Stimulated activated CD4-positive, alpha-beta T cell treated with anti-CD3 and anti-CD28 coated beads, TNF-alpha, amount 100 ng/mL, for 24 hours (primary cell): ENCODE measurements around the gene EDRF1.
"Not testable (repeated sequence)": the region's sequence is repeated elsewhere in the genome, so short reads cannot be mapped to it uniquely, and the experiment has no call there.

Source experiments
- DNase-seq, 3 experiments: peaks; one replicate each; pipeline ENCODE4 v3.0.0-alpha.2; 2020; ENCODE audit warnings: low read depth in 3 of 3

EDRF1 gene

DNA sequence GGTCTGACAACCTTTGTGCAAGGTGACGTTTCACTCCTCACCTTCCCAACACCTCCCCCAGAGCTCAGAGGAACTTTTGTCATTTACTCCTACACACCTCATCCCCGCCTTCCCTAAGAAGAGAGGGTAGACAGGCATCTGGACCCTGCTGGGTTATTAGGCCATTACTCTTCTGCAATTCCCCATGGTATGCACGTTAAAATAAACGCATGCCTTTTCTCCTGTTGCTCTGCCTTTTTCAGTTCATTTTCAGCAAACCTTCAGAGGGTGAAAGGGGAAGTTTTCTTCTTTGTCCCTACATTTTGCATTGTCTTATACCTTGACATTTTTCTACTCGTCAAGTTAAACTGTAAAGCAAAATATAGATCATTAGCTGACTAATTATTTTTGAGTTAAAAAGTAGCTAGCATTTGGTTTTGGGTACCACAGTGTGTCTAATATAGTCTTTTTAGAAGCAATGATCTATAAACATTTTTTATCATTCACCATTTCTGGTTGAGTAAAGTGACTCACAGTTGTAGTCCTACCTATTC lies 10.5 kb upstream of the EDRF1 start:
- no peak for DNase-seq

DNA sequence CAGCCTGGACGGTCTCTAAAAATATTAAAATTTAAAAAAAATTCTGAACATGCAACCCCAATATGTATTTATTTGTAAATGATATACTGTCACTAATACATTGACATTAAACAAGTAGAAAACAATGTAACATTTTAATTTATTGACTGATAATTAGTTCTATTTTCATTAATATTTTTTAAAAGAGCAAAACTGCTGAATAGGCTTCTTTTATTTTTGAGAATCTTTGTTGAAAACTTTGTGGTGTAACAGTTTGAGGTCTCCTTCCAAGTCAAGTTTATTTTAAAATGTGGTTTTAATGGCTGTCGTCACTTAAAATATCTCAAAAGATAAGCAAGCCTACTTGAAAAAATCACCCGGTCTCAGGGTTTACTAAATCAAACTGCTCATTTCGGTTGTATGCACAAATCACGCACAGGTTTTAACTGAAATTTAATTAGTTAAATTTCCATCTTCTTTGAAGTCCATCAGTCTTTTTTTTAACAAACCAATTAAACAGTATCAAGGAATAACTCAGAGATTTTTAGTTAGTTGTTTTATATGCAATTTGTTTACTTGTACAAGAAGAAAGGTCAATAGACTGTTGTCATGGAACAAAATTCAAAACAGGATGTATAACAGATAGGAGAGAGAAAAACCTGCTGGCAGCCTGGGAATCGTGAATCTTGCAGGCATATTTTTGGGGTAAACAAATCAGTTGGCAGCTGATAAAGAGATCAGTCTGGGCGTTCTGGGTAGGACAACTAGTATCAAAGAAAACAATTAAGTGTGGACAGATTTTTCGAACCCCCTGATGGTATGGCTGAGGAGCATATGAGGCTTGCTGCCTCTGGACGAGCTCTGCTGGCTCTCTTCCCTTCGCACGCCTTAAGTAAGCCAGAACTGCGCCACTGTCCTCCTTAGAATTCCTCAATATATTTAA lies 9.7 kb upstream of the EDRF1 start:
- DNase-seq, result no peak

DNA sequence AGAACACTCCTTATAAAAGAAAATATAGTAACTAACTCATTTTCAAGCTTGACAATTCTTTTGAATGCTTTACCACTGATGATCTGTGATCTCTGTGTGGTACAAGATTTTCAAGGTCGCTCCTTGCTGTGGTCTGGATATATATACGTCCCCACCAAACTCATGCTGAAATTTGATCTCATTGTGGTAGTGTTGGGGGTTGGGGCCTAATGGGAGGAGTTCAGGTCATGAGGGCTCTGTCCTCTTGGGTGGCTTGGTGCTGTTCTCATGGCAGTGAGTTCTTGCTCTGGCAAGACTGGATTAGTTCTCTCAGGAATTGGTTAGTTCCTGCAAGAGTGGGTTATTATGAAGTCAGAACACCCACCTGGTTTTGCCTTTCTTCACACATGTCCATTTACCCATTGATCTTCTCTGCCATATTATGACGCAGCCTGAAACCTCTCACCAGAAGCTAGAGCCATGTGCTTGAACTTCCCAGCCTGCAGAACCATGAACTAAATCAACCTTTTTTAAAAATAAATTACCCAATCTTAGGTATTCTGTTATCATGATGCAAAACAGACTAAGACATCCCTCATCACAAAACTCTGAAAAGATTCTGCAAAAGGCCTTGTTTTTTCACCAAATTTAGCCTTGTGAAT lies 8.3 kb upstream of the EDRF1 start:
- no peak for DNase-seq

DNA sequence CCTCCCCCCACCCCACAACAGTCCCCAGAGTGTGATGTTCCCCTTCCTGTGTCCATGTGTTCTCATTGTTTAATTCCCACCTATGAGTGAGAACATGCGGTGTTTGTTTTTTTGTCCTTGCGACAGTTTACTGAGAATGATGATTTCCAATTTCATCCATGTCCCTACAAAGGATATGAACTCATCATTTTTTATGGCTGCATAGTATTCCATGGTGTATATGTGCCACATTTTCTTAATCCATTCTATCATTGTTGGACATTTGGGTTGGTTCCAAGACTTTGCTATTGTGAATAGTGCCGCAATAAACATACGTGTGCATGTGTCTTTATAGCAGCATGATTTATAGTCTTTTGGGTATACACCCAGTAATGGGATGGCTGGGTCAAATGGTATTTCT lies 4.8 kb upstream of the EDRF1 start:
- not testable (repeated sequence) for DNase-seq

DNA sequence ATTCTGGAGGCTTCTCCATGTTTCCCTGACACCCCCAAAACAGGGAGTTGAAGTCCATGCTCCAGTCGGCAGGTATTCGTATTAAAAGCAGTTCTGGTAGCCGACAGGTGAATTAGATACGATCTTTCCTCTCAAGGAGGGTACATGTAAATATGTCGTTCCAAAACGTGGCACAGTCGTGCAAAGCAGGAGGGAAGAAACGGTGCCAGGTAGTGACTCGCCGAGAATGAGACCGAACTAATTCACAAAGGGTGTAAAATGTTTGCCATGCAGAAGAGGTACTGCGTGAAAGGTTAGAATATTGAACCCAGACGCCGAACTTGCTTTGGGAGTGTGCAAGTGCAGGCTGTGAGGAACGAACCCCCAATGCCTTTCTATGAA lies 483 bp downstream of the EDRF1 start:
- DNase-seq, result no peak

DNA sequence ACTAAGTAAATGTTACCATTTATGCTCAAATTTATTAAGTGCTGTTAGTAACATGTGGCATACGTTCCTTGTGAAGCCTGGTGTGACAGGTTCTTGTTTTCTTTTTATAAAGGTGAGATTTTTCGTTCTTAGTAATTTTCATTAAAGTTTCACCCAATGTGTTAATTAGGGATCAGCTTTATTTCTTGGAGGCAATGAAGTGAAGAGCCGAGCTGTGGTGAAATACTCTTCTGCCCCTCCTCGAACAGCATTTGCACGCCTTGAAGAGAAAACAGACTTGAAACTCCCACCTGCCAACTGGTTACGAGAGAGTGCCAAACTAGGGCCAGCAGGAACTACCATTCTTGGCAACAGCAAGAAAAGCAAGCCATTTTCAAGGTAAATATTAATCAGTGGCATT lies 1.5 kb downstream of the EDRF1 start:
- no peak for DNase-seq

DNA sequence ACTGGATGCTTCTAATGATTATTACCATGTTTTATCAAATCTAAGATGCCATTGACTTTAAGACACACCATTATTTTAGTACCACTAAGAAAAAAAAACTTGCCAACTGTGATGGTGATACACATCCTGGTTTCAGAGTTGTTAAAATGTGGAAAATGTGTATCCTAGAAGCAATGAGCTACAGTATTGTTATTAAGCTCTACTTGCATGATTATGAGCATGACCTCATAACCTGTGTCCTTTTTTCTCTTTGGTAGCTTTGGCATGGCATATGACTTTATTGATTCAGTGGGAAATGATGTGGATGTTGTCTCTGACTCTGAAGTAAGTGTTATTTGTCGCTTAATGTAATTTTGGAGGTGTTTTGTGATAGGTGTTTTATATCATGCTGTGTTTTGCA lies 3.3 kb downstream of the EDRF1 start:
- no peak for DNase-seq

DNA sequence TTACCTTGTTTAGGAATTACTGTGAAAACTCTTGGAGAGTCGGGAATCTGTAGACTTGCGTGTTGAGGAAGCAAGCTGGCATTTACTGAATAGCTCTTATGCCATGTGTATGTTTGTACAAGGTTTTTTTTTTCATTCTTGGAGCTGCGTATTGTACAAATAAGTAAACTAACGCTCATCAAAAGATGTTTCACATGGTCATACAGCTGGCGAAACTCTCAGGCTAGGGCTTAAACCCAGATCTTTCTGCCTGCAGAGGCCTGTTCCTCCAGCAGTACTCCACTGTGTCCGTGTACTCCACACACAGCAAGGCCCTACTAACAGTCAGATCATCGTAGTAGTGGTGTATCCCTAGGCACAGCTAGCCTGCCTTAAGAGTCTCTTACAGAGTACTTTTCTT lies 7.4 kb downstream of the EDRF1 start:
- DNase-seq, result no peak

DNA sequence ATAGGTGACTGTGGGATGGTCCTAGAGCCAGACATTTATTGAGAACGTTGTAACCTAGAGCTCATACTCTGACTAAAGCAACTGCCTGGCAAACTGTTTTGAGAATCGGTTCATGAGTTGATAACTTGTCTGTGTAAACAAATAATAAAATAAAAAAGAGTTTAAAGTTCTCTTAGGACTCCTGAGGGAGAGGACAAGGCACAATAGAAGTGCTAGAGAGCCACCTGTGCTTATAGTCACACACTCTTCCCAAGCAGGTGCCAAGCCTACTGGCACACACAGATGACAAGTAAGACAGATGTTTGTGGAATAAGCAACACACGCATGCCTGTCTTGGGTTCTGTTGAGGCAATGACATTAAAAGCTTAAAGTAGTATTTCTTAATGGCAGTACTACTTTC lies 7.9 kb downstream of the EDRF1 start:
- no peak for DNase-seq

DNA sequence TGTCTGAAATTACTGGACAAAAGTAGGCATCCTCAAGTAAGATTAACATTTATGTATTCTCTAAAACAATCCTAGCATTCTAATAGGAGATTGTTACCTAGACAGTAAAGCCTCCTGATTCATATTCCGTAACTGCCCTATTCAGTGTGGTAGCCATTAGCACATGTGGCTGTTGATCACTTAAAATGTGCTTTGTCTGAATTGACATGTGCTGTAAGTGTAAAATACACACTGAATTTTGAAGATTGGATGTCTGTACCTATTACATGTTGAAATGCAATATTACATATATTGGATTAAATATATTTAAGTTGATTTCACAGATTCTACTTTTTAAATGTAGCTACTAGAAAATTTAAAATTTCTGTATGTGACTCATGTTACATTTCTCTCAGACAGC lies 14.6 kb downstream of the EDRF1 start:
- DNase-seq, result no peak

DNA sequence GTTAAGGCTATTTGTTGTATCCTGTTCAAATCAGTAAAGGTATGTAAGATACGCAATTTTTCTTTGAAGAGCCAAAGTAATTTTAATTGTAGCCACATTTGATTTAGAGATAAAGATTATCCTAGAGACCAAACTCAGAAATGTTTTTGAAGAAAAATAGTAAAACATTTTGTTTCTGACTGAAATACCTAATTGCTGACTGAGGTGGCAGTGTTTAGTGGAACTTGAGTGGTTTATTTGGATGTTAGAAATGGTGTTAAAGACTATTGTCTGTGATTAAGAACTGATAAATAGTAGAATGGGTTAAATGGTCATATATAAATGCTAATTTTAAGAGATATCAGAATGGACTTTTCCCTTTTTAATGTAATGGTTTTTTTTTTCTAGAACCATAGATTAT lies 15.3 kb downstream of the EDRF1 start:
- no peak for DNase-seq

DNA sequence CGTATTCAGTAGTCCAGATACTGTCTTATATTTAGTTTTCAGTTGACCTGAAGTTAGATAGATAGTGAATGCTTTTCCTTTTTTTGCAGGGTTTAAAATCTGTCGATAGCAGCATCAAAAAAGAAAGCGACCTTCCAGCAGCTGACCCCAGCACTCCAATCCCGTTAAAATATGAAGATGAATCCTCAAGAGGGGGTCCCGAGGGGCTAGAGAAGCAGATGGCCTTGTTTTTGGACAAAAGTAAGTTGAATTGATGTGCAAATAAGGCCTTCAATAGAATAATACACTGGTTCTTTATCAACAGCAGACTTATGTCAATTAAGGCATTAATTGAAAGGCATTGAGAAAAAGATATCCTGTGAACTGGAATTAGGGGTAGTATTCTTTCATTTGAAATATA lies 18.7 kb downstream of the EDRF1 start:
- DNase-seq, result no peak

DNA sequence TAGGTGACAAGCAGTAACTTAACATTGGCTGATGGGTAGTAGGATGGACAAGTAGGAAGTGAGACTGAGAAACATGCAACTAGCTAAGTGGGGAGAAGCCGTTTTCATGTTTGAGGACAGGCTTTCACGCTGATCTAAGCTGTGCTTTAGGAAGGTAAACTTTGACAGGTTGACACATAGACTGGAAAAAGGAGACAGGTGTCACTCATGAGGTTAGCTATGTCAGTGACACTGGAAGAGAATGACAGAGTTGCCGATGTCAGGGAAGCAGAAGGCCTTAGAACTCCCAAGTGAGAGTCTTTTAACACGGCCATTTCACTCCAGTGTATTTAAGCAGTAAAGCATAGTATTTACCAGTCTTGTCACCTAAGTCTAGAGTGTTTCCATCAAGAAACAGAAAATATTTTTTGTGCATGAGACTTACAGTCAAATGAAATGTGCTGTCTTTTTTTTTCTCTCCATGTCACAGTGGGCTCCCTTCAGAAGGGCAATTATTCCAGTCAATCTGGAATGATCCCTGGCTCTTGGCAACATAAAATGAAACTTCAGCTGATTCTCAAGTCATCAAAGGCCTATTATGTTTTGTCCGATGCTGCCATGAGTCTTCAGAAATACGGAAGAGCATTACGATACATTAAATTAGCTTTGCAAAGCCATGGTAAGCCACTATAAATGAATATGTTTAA lies 20.6 kb downstream of the EDRF1 start:
- no peak for DNase-seq

DNA sequence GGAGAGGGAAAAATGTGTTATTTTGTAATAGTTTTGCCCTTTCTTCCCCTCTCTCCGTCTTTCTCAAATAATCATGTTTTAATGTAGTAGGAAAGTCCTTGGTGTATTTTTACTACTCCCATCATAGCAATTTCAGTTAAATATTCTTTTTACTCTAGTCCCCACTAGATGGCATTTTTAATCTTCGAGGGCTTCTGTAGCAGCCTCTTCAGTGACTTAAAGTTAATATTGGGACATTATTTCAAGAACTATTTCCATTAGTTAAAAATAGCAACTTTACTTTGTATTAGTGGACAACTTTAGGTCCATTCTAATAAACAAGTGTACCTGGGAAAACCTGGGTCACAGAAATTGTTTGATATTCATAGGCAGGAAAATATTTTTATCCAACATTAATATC lies 23.0 kb downstream of the EDRF1 start:
- no peak for DNase-seq

DNA sequence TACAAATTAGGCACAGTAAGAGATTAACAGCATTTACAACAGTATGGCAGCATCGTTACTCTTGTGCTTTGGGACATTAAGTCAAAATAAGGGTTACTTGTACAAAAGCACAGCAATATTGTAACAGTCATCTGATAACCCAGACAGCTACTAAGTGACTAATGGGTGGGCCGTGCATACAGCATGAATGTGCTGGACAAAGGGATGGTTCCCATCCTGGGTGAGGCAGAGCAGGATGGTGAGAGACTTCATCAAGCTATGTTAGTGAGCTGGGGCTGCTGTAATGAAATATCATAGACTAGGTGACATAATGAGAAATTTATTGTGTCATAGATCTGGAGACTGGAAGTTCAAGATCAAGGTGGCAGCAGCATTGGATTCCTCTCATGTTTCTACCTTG lies 25.4 kb downstream of the EDRF1 start:
- no peak for DNase-seq

DNA sequence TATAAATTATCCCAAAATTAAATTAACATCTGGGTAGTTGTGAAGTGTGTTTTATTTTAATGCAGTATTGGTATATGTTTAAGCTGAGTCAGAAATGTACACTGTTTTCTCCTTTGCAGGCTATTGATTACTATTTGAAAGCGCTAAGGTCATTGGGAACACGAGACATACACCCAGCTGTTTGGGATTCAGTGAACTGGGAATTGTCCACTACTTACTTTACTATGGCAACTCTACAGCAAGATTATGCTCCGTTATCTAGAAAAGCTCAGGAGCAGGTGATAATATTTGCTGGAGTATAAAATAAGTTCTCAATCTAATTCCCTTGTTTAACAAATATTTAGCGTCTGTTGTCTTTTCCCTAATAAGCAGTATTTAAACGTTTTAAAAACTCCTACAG lies 27.9 kb downstream of the EDRF1 start:
- no peak for DNase-seq

DNA sequence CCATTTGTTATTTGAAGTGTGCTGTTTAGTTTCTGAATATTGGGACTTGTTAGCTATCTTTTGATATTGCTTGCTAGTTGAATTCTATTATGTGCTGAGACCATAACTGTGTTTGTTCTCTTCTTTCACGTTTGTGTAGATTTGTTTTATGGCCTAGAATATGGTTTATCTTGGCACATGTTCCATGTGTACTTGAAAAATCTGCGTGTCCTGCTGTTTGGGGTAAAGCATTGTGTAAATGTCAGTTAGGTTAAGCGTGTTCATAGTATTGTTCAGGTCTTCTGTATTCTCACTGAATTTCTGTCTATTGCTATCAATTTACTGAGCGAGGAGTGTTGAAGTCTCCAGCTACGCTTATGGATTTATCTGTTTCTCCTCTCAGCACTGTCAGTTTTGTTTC lies 36.7 kb downstream of the EDRF1 start:
- no peak for DNase-seq

DNA sequence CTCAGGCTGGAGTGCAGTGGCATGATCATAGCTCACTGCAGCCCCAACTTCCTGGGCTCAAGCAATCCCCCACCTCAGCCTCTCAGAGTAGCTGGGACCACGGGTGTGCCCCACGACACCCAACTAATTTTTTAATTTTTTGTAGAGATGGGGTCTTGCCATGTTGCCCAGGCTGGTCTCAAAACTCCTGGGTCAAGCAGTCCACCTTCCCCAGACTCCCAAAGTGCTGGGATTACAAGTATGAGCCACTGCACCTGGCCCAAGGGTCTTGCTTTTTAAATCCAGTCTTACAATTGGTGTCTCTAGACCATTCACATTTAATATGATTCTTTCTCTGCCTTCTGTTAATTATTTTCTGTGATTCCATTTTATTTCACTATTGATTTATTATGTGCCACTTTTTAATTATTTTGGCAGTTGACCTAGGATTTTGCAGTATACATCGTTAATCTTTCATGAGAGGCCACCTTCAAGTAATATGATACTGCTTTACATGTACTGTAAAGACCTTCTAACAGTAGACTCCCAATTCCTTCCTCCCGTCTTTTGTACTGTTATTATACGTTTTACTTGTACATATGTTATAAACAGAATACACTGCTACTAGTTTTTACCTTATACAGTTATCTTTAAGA lies 37.5 kb downstream of the EDRF1 start:
- DNase-seq, result no peak

DNA sequence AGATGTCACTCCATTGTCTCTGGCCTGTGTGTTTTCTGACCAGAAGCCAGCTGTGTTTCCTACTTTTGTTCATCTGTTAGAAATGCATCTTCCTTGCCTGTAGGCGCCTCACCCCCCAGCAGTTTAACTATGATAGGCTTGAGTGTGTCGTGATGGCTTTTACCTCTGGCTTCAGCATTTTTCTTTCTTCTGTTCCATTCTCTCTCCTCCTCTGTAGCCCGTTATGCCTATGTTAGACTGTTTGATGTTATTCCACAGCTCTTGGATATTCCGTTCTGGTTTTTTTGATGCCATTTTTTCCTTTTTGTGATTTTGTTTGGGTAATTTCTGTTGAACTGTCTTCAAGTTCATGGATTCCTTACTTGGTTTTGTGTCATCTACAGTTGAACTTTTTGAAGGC lies 38.2 kb downstream of the EDRF1 start:
- no peak for DNase-seq

DNA sequence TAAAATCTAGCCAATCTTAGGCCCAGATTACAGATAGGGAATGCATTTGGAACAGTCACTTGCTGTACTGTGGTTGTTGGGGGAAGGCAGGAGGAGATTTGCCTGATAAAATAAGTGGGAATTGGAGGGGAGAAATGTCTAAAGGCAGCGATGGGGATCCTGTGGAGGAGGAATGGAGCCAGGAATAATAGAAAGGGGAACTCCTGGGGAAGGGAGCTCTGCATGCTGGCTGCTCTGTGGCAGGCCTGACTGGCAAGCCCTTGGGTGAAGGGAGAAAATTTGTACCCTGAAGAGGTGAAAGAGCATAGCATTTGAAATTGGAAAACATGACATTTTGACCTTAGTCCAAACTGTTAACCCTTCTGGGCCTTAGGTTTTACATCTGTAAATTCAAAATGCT lies 42.5 kb downstream of the EDRF1 start:
- DNase-seq, result no peak

DNA sequence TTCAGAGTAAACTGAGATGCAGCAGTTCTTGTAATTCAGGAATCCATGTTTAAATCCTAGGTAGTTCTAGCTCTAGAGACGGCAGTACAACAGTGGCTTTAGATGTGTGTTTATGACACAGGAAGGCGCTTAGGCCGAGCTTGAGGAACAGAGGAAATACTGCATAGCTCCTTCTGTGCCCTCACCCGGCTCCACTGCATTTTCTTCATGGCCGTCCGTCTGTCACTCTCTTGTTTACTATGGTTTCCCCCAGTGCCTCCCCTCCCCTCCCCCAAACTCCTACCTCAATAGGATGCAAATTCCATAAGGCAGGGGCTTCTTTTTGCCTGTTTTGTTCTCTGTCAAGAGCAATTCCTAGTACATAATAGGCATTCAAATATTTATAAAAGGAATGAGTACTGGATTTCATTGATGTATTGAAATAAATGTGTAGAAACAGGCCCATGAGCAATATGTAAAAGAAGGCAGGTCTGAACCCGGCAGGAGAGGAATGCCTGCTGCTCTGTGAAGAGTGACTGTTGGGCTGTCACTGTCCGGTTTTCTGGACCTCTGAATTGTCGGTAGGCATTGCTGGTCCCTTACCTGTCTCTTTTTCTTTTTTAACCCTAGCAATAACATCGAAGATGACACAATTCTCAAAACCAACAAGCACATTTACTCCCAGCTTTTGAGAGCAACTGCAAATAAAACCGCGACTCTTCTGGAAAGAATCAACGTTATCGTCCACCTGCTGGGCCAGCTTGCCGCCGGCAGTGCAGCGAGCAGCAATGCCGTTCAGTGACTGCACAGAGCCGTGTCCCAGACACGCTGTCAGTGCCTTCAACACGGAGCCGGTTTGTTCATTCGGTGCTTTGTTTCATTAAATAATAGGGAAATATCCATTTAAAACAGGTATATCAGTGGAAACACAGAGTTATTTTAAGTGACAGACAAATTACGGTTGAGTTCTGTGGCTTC lies 43.5 kb downstream of the EDRF1 start:
- no peak for DNase-seq
